ENCODE results near the gene OR2H1.
"Not testable (repeated sequence)": the region's sequence is repeated elsewhere in the genome, so short reads cannot be mapped to it uniquely, and the experiment has no call there.

The OR2H1 gene

DNA sequence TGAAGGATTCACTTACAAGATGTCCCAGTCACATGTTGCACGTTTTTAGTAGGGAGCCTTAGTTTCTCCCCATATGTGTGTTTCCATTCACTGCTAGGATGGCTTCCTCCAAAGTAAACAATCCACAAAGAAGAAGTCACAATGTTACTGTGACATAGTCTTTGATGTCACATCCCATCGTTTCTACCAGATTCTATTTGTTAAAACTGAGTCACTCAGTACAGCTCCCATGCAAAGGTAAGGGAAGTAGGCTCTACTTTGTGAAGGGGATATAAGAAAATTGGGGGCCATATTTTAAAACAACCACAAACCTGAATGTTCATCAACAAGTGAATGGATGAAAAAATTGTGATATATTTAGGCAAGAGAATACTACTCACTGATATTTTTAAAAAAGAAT lies at the start of gene OR2H1, which contains the start of gene OR11A1:
OR2H1 (plus strand) TSS at position 185 of the 400 bp plus-strand sequence. CDS start 4,615 bp downstream, outside the sequence.
OR11A1 (minus strand) TSS at position 101 of the 400 bp plus-strand sequence. CDS start 29,430 bp downstream, outside the sequence.
- no peak for DNase-seq

DNA sequence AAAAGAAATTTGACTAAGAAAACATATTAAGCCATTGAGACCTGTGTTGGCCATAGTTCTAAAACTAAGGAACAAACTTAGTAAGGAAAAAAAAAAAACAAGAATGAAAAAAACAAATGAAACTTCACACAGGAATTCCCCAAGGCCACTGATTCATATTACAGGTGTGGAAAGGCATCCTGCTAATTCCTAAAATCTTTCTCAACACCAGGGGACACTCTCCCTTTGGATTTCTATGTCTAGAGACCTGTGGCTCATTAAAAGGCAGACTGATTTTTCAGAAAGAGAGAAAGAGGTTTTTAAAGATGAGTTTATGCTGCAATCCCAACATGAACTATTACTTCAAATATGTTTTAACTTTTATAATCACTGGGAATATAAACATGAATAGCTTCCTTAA lies 42.4 kb upstream of the OR2H1 start, which contains the start of gene OR12D1:
OR12D1 (plus strand) TSS at position 341 of the 400 bp plus-strand sequence.
- DNase-seq: no peak

DNA sequence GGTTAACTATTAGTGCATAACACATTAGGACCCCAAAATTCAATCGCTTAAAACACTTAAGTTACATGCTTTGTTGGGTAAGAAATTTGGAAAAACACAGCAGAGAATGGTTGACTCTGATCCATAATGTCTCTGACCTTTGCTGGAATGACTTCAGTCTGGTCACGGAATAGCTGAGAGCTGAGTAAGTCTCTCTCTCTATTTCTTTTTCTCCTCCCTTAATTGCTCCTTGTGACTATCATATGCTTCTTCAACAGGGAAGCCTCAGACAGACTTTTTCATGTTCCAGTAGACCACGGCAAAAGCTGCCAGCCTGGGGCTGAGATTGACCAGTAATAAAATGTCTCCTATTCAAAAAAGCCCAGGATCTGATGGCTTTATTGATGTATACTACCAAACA lies 37.4 kb upstream of the OR2H1 start:
- DNase-seq: no peak

DNA sequence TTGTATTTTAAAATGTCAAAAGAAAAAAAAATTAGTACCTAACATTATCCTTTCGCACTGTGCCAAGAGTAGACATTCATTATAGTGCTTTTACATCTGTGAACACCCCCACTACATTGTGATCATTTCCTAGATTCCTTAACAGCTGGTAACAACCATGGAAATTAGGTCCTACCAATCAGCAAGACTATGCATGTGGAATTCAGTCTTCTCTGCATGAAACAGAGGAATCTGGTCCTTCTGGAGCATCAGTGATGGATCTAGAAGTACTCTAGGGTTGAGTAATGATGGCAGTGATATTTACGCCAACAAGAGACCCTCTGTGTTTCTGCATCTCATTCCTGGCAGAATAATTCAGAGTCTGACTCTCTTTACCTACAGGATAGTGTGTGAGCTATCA lies 32.8 kb upstream of the OR2H1 start:
- no peak for DNase-seq

GRCh38 chr6:29424575-29424974 lies 32.4 kb upstream of the OR2H1 start:
- DNase-seq: no peak

GRCh38 chr6:29425075-29425474 lies 31.9 kb upstream of the OR2H1 start:
- DNase-seq: no peak

DNA sequence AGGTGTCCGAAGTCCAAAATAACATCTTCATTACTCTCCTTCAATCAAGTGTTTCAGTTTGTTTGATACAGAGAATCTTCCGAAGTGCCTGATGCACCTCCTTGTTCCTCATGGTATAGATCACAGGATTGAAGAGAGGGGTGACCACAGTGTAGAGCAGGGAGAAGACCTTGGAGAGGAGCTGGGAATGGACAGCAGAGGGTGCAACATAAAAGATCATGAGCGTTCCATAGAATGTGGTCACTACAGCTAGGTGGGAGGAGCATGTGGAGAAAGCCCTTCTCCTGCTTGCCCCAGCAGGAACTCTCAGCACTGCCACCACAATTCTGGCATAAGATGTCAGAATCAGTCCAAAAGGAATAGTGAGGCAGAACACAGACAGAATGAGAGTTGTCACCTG lies 30.3 kb upstream of the OR2H1 start:
- DNase-seq: no peak

DNA sequence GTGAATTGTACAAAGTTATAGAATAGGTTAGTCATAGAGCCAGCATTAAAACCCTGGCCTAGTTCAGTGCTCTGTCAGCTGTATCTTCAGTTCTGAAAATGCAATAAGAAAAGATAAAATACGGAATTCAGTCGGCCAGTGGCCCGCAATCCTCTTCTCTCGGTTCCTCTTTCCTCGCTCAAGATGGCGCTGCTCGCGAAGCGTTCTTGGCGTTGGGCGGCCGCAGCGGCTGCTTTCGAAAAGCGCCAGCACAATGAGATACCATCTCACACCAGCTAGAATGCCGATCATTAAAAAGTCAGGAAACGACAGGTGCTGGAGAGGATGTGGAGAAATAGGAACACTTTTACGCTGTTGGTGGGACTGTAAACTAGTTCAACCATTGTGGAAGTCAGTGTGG lies 20.2 kb upstream of the OR2H1 start:
- DNase-seq: not testable (repeated sequence)

DNA sequence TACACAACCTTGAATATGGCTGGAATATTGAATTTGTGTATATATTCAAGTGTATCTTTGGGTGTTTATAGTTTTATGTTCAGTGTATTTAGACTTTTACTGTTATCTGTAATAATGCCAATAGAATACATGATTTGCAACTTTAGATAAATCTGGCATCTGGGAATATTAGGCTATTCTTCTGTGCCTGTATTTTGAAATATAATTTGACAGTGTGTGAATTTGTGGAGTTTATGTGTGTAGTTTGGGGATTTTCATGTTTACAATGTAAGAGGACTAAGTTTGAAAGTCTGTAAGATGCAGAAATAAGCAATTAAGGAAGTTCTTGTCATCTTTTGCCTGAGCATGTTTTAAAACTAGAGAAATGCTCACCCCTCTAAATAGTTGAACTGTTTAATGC lies 17.9 kb upstream of the OR2H1 start, which contains the start of gene OR10C1:
OR10C1 (plus strand) TSS at position 301 of the 400 bp plus-strand sequence. CDS start 710 bp downstream, outside the sequence.
- DNase-seq: no peak

DNA sequence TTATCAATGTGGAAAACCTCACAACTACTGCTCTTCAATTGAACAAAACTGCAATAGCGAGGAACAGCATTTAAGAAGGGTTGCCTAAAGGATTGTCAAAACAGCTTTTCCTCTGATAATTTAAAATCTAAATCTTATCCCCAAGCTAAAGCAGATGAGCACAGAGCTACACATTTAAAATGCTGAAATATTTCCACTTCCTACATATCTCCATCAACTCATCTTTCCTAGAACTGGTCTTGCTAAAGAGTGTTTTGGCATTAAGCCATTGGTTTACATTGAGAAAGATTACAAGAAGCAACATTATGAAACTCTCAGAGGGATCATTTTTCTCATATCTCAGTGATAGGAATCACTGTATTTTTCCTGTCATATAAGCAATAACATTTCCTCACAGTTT lies 14.2 kb upstream of the OR2H1 start:
- DNase-seq: no peak

GRCh38 chr6:29444031-29444430 lies 12.9 kb upstream of the OR2H1 start:
- DNase-seq: not testable (repeated sequence)

- no peak for DNase-seq
These were observed 9.3 kb upstream of the OR2H1 start for GRCh38 chr6:29447670-29448069.

DNA sequence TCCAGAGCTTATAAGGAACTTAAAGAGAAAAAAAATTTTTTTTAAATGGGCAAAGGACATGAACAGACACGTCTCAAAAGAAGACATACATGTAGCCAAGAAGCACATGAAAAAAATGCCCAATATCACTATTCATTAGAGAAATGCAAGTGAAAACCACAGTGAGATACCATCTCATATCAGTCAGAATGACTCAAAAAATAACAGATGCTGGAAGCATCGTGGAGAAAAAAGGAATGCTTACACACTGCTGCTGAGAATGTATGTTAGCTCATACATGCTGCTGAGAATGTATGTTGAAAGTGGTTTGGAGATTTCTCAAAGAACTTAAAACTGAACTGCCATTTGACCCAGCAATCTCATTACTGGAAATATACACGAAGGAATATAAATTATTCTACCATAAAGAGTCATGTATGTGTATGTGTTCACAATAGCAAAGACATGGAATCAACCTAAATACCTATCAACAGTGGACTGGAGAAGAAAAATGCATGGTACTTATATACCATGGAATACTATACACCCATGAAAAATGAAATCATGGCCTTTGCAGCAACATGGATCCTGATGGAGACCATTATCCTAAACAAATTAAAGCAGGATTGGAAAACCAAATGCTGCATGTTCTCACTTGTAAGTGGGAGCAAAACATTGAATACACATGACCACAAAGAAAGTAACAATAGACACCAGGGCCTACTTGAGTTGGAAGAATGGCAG lies 5.3 kb upstream of the OR2H1 start:
- no peak for DNase-seq

DNA sequence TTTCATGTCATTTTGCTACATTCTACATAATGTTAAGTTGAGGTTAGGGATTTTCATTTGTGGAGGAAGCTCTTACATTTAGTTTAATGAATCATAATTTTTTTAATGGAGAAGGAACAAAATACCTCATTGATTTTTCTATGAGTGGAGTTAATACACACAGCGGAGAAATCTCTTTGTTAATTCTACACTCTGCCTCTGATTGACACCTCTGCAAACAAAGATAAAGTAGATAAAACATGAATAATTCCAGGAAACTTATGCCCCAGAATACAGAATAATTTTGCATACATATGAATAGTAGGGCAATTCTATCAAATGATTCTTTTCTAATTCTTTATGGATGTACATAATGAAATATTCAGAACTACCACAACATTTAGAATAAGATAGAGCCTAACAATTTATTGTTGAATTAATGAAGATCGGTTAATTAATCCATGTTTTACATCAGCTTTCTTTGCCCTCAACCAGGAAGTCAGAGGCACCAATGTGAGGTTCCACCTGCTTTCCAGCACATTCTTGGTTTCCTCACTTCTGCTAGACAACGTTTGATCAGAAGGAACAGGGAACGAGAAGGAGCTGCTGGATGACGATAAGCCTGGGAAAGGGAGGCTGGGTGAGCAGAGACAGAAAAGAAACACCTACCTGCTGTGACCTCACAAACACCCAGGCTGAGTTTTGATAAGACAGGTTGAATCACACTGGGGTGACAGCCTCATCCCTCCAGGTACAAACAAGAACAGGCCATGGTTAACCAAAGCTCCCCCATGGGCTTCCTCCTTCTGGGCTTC lies 4.3 kb downstream of the OR2H1 start:
- DNase-seq: no peak

- DNase-seq: no peak
These were observed 5.1 kb downstream of the OR2H1 start for GRCh38 chr6:29462022-29462421.

- no peak for DNase-seq
These were observed 8.3 kb downstream of the OR2H1 start for GRCh38 chr6:29465279-29465678.

DNA sequence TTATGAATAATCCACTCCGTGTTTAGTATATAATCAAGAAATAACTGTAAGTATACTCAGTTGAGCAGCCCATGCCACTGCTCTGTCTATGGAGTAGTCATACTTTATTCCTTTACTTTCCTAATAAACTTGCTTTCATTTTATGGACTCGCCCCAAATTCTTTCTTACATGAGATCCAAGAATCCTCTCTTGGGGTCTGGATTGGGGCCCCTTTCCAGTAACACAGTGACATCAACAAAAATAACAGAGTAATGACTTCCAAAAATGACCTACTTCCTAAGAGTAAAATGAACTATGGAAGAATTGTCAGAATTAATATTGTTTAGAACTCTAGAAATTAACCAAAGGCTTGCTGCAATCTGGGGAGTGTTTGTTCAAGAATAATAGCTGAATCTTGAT lies 8.8 kb downstream of the OR2H1 start:
- no peak for DNase-seq

- DNase-seq: no peak
These were observed 9.3 kb downstream of the OR2H1 start for GRCh38 chr6:29466241-29466640.

GRCh38 chr6:29474996-29475395 lies 18.0 kb downstream of the OR2H1 start:
- no peak for DNase-seq

- no peak for DNase-seq
These were observed 21.0 kb downstream of the OR2H1 start for GRCh38 chr6:29477923-29478450.

GRCh38 chr6:29478740-29479139 lies 21.8 kb downstream of the OR2H1 start:
- no peak for DNase-seq

DNA sequence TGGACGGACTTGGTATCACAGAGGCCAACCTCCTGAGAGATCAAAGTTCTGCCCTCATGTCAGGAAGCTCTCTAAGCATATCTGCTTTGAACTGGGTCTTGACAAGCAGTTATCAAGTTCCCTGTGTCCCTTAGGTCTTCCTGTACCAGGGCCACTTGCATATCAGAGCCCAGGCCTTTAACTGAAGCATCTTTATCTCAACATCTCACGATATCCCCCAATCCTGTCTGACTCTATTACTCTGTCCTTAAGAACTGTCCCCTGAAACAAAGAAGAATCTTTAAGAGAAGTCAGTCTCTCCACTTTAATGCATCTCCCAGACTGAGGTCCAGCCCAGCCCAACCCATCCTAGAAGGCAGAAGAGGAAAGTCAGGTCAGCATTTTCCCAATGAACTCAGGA lies 22.6 kb downstream of the OR2H1 start:
- DNase-seq: no peak

DNA sequence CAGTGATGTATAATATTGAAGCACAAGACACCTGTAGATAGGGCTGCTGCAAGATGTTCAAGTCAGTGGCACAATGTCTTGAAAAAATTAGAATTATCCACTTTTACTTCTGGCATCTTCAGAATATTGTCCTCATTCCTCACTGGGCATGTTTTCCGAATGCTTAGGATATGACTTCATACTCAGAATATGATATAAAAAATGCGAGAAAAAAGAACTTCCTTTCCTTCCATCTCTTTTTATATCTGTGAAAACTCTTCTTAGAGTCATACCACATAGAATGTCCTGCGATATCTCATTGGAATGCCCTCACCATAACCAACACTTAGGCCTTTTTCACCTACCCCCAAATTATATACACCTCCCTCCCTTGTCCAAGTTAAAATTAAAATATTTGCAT lies 26.2 kb downstream of the OR2H1 start:
- DNase-seq: no peak

DNA sequence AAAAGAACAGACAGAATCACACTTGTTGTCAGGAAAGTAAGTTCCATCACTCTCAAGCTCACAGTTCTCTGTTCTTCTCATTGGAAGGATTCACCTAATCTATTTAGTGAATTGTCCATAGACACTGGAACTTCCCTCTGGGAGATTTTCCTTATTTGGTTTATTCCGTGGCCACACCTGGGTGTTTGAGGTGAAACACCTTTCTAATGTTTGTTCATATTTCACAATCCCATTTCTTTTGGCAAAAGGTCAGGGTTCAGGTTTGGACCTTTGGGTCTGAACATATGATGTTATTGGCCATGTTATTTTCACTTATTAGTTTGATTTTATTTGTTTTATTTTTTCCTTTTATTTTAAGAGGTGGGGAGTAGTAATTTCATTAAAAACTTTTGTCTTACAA lies 26.8 kb downstream of the OR2H1 start:
- no peak for DNase-seq
